Activated CD4-positive, alpha-beta T cell treated with anti-CD3 and anti-CD28 coated beads for 36 hours (primary cell): ENCODE data around the gene MSGN1. TPM values are rescaled to one million over a fixed set of nuclear protein-coding genes. Genes with fewer than 3 reads are reported as not detected.

Source experiments
- ATAC-seq: fragments of 200-7000 bp; cut with Tn5 transposase; one replicate; pipeline ENCODE4 v1.10.0; 2021; ENCODE audit warnings: mild to moderate bottlenecking, moderate library complexity
- CTCF ChIA-PET: fragments of 350-600 bp; sonication (Branson Sonifier 250); formaldehyde crosslinking; loops from one replicate; lab custom pipeline; 2021; ENCODE audit warnings: antibody characterized with exemption; lab: Charles Lee
- POLR2A ChIA-PET: fragments of 350-600 bp; sonication (Branson Sonifier 250); formaldehyde crosslinking; loops from one replicate; lab custom pipeline; 2021; ENCODE audit warnings: antibody characterized with exemption, inconsistent platforms; lab: Charles Lee
- DNase-seq: peaks from one replicate; pipeline ENCODE4 v3.0.0-alpha.2; 2020
- H3K27ac Mint-ChIP-seq: one replicate; pipeline ENCODE4 v1.8.0; 2021; ENCODE audit warnings: mixed read lengths
- H3K27me3 Mint-ChIP-seq: one replicate; pipeline ENCODE4 v1.8.0; 2021; ENCODE audit warnings: mixed read lengths
- H3K36me3 Mint-ChIP-seq: one replicate; pipeline ENCODE4 v1.8.0; 2021; ENCODE audit warnings: low read depth, mixed read lengths
- H3K4me1 Mint-ChIP-seq: one replicate; pipeline ENCODE4 v1.8.0; 2021; ENCODE audit warnings: mixed read lengths
- H3K4me3 Mint-ChIP-seq: one replicate; pipeline ENCODE4 v1.8.0; 2021; ENCODE audit warnings: mild to moderate bottlenecking, moderate library complexity, mixed read lengths
- H3K9me3 Mint-ChIP-seq: one replicate; pipeline ENCODE4 v1.8.0; 2021; ENCODE audit warnings: low read depth, mixed read lengths
- intact Hi-C, 2 experiments: fragments of 100-400 bp; cut with DNase I in 1 of 2; cut with micrococcal nuclease in 1 of 2; formaldehyde crosslinking; loops; one replicate each; pipeline versions ENCODE4 v1.14.2 to v1.15.1; 2022 to 2024; cut with DNase I, micrococcal nuclease
- total RNA-seq, 2 experiments: library from RNA; stranded (reverse); gene quantifications; one replicate each; pipeline ENCODE4 v1.2.3, GENCODE V29; 2021

Gene MSGN1
- total RNA-seq, 2 experiments from 2014 or later = not detected

DNA sequence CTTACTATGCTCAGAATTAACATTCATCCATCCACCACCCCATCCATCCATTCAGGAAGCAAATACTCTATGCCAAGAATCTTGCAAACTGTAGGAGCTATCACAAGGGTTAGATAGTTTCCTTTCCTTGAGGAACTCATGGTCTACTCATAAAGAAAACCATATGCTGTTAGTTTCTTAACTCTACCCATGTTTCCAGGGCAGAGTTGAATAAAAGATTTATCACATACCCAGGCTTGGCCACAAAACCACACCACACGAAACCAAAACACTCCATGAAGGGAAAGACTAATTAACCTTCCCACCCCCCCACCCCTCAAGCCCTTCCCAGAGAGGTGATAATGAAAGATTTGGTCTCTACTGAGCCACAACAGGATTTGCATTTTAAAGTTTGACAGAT is 23.7 kb upstream of the MSGN1 start:
- intact Hi-C loops = no loop called here
- ATAC-seq = peak; percentile 33
- H3K27ac Mint-ChIP-seq = no peak overlapping the region
- peaks cover 3% of the 10 kb centered on the region for H3K4me1 Mint-ChIP-seq
- H3K27me3 Mint-ChIP-seq = peaks cover 33% of the 10 kb centered on the region
- peak; percentile 30 for DNase-seq
- no peak overlapping the region for H3K4me3 Mint-ChIP-seq
- H3K9me3 Mint-ChIP-seq = no peaks in the 10 kb centered on the region
- CTCF ChIA-PET = no interaction called here
- no peaks in the 10 kb centered on the region for H3K36me3 Mint-ChIP-seq
- POLR2A ChIA-PET = no interaction called here

DNA sequence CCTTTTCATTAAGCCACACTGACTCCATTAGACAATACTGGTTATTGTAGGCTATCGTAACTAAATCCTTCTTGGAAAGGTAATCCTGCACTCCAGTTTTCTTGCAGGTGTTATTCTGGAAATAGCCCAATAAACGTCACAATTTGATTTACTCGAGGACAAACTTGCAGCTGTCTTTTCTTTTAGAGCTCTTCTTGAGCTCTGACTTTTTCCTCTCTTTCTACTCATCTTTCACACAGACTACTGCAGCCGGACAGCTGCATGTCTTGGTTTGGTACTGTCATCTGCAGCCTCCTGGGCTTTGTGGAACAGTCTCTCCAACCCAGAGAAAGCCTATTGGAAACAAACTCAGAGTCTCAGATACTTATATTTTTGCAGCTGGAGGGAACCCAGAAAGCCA is 23.0 kb upstream of the MSGN1 start:
- Mint-ChIP-seq H3K4me1 (peaks cover 3% of the 10 kb centered on the region), H3K4me3 (no peak overlapping the region), H3K27ac (no peak overlapping the region), H3K9me3 (no peaks in the 10 kb centered on the region), H3K36me3 (no peaks in the 10 kb centered on the region), H3K27me3 (peaks cover 36% of the 10 kb centered on the region)
- no peak for DNase-seq
- intact Hi-C loops = no loop called here
- ChIA-PET POLR2A (no interaction called here), CTCF (no interaction called here)
- ATAC-seq = no peak

DNA sequence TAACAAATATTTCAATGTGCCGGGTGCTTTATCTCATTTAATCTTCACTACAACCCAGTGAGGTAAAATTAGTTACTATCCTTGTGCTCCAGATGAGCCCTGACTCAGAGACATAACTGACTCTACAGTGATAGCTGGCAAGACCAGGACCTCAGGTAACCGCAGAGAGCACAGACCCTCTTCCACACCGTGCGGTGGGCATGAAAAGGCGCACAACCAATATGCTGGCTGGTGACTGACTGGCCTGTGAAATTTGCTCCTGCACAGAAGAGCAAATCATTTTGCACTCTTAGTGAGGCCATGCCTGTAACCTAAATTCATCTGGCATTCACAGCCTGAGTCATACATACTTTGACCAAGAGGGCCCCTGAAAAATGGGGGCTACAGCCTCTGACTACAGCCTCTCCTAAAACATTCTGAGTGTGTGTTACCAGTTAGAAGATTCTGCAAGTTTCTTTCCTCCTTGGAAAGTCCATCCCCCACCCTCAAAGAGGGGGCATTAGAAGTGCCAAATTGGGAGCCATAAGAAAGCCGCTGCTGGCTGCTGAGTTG is 22.4 kb upstream of the MSGN1 start:
- ChIA-PET POLR2A (no interaction called here), CTCF (no interaction called here)
- no peak for ATAC-seq
- DNase-seq = no peak
- Mint-ChIP-seq H3K4me1 (peaks cover 3% of the 10 kb centered on the region), H3K27me3 (peaks cover 36% of the 10 kb centered on the region), H3K36me3 (no peaks in the 10 kb centered on the region), H3K27ac (no peak overlapping the region), H3K4me3 (no peak overlapping the region), H3K9me3 (no peaks in the 10 kb centered on the region)
- intact Hi-C loops = no loop called here

DNA sequence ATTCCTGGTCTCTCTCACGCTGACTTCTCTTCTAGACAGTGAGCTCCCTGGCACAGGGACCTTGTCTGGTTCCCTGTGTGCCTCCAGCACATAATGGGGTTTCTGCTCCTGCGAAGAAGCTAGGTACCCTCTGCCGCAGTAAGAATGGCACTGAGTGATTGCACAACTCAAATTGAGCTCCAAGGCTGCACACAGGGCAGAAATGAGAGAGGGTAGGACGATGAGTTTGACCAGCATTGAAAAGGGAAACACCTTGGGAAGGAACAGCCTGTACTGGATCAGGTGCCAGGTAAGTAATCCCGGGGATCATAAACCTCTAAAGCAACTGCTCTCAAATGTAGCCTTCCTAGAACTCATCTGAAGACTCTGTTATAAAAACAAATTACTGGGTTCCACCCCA is 21.0 kb upstream of the MSGN1 start:
- CTCF ChIA-PET = no interaction called here
- Mint-ChIP-seq H3K27me3 (peaks cover 33% of the 10 kb centered on the region), H3K4me1 (peaks cover 3% of the 10 kb centered on the region), H3K36me3 (no peaks in the 10 kb centered on the region), H3K27ac (no peak overlapping the region), H3K4me3 (no peak overlapping the region), H3K9me3 (no peaks in the 10 kb centered on the region)
- POLR2A ChIA-PET = no interaction called here
- no peak for ATAC-seq
- intact Hi-C loops = no loop called here
- DNase-seq = no peak

DNA sequence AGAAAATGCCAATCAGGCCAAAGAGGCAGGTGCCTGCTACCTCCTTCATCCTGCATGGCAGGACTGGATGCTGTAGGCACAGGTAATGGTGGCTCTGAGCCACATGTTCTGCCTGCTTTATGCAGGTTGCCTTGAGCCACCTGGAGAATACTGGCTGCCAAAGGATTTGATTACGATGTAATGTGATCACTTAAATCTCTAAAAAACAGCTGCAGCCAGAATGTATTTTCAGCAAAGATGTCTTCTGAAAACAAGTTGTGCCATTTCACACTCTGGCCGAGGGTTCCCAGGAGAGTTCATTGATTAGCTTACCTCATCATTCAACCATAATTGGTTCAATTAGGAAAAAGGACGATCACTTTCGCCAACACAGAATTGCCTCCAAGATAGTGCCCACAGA is 17.9 kb upstream of the MSGN1 start:
- ATAC-seq = no peak
- intact Hi-C loops = no loop called here
- peaks cover 19% of the 10 kb centered on the region for H3K27me3 Mint-ChIP-seq
- no peaks in the 10 kb centered on the region for H3K9me3 Mint-ChIP-seq
- POLR2A ChIA-PET = no interaction called here
- no peaks in the 10 kb centered on the region for H3K4me1 Mint-ChIP-seq
- H3K27ac Mint-ChIP-seq = no peak overlapping the region
- H3K4me3 Mint-ChIP-seq = no peak overlapping the region
- no peak for DNase-seq
- CTCF ChIA-PET = no interaction called here
- H3K36me3 Mint-ChIP-seq = no peaks in the 10 kb centered on the region

DNA sequence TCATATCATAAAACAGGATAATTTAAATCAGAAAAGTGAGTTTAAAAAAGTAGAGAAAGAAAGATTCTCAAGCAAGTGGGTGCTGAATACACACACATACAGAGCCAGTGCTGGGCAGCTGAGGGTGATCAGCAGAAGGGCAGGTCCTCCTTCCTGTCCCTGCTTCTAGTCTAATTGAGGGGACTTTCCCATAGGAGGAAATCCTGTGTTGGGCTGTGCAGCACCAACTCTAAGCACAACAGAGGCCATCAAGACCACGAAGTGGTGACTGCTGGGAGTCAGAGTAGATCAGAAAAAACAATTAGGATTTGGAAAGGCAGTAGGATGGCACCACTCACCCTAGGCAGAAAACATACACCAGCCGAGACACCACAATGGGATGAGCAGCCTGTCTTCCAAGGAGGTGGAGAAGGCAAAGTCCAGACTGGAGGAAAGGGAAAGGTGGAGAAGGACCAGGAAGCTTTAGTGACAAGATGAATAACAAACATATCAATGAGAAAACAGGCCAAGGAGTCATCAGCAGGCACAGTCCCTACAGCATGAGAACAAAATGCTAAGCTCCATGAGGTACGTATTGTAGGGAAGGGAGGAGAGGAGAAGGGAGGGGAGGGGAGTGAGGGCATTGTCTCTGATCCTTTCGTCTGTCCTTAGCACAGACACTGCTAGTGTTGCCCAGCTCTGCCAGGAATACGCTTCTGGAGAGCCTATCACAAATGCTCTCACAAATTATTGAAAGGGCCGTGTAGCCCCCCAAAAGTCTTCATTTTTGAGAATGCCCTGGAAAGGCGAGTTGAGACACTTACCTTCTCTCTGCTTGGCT is 16.7 kb upstream of the MSGN1 start:
- H3K27me3 Mint-ChIP-seq = peaks cover 20% of the 10 kb centered on the region

DNA sequence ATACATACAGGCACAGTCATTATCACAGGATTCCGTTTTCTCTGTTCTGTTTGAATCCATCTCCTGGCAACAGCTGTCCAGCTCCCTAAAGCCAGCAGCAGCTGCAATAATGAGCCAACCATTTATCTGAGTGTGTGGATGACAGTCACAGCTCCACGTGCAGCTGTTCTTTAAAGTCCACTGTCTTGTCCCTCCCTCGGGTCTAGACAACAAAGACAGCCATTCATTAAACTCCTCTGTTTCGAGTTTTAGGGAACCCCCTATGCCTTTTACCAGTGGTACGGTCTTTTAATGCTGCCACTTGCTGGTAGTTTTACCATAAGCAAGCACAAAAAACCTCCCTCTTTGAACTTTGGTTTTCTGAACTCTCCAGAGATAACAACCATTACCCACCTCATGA is 16.0 kb upstream of the MSGN1 start:
- CTCF ChIA-PET = no interaction called here
- POLR2A ChIA-PET = no interaction called here
- no peaks in the 10 kb centered on the region for H3K9me3 Mint-ChIP-seq
- H3K27ac Mint-ChIP-seq = no peak overlapping the region
- DNase-seq (no peak), ATAC-seq (no peak)
- peaks cover 18% of the 10 kb centered on the region for H3K27me3 Mint-ChIP-seq
- H3K4me3 Mint-ChIP-seq = no peak overlapping the region
- no peaks in the 10 kb centered on the region for H3K4me1 Mint-ChIP-seq
- no peaks in the 10 kb centered on the region for H3K36me3 Mint-ChIP-seq
- intact Hi-C loops = no loop called here

More for the DNA sequence above, 16.7 kb upstream of the MSGN1 start:
- intact Hi-C loops = no loop called here
- no peak overlapping the region for H3K27ac Mint-ChIP-seq
- no peaks in the 10 kb centered on the region for H3K4me1 Mint-ChIP-seq
- CTCF ChIA-PET = no interaction called here
- DNase-seq (no peak), ATAC-seq (no peak)
- POLR2A ChIA-PET = no interaction called here
- no peaks in the 10 kb centered on the region for H3K36me3 Mint-ChIP-seq
- no peak overlapping the region for H3K4me3 Mint-ChIP-seq
- no peaks in the 10 kb centered on the region for H3K9me3 Mint-ChIP-seq

DNA sequence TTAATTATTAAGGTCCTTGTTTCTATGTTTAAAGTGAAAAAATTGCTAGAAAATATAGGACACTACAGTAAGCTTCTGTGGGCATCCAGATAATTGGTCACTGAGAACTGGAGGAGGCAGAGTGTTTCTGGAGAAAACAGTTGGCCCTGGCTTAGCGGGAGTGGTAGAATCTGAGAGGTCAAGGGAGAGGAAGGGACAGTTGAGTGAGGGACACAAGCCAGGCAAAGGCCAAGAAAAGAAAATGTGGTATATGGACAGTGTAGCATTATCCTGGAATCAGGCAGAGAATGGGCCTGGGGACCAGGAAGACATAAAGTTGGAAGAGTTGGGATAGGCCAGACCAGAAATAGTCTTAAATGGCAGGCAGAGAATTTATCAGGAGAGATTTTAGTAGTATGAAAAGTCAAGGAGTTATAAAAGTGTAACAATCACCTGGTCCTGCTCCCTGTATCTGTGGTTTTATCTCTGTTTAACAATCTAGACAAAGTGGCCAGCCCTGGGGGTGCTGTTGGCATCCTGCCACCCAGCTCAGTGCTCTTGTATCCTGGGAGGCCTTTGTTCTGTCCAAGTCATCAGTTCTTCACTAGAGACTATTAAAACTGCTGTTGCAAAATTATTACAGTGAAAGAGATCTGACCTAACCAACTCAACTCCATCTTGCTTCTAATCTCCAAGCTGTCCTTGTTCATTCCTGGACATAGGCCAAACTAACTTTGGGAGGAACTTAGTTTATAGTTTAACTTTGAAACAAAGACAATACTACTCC is 15.4 kb upstream of the MSGN1 start:
- Mint-ChIP-seq H3K27me3 (peaks cover 14% of the 10 kb centered on the region), H3K27ac (no peak overlapping the region), H3K9me3 (no peaks in the 10 kb centered on the region), H3K4me3 (no peak overlapping the region), H3K4me1 (no peaks in the 10 kb centered on the region), H3K36me3 (no peaks in the 10 kb centered on the region)
- ChIA-PET POLR2A (no interaction called here), CTCF (interaction anchor here (0.7 kb wide), 1 partner anchor 27 kb away, joined by 4 read pairs; no protein-coding TSS in a partner anchor)
- no peak for DNase-seq
- no peak for ATAC-seq
- intact Hi-C loops = no loop called here

DNA sequence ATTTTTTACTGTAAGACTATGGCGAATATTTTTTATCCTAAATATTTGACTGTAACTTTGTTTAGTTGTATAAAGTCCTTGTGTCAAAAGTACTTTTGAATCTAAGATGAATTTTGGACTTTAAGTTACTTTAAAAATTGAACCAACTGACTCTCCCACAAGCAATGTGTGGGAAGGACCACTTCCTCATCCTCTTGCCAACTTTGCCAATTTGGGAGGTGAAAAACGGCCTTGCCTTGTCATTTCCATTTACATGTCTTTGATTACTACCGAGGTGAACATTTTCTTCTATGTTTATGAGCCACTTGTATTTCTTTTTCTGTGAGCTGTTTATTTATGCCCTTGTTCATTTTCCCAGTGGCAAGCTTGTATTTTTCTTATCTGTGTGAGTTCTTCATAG is 12.8 kb upstream of the MSGN1 start:
- Mint-ChIP-seq H3K27ac (no peak overlapping the region), H3K36me3 (no peaks in the 10 kb centered on the region), H3K4me3 (no peak overlapping the region), H3K27me3 (peaks cover 9% of the 10 kb centered on the region), H3K4me1 (no peaks in the 10 kb centered on the region), H3K9me3 (no peaks in the 10 kb centered on the region)
- intact Hi-C loops = no loop called here
- ATAC-seq = no peak
- DNase-seq = no peak
- CTCF ChIA-PET = no interaction called here
- POLR2A ChIA-PET = no interaction called here

DNA sequence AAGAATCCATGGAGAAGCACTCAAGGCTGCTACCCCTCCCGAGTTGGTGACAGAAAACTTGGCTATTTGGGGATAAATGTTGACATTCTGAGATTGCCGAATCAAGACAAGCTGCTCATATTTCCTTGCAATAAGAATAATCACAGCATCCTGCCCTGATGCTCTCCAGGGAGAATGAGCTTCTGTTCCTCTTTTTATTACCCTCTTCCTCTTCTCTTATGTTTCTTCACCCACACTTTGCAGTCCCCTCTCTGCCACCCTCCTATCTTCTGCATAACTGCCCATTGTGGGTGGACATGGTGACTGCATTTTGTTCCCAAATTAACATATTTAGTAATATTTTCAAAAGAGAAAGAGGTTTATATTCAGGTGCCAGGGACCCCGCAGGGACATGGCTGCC is 11.9 kb upstream of the MSGN1 start:
- no peak overlapping the region for H3K4me3 Mint-ChIP-seq
- H3K4me1 Mint-ChIP-seq = no peaks in the 10 kb centered on the region
- no peaks in the 10 kb centered on the region for H3K9me3 Mint-ChIP-seq
- H3K27me3 Mint-ChIP-seq = peaks cover 9% of the 10 kb centered on the region
- H3K36me3 Mint-ChIP-seq = no peaks in the 10 kb centered on the region
- H3K27ac Mint-ChIP-seq = no peak overlapping the region
- no peak for ATAC-seq
- intact Hi-C loops = no loop called here
- ChIA-PET POLR2A (no interaction called here), CTCF (no interaction called here)
- DNase-seq = no peak

DNA sequence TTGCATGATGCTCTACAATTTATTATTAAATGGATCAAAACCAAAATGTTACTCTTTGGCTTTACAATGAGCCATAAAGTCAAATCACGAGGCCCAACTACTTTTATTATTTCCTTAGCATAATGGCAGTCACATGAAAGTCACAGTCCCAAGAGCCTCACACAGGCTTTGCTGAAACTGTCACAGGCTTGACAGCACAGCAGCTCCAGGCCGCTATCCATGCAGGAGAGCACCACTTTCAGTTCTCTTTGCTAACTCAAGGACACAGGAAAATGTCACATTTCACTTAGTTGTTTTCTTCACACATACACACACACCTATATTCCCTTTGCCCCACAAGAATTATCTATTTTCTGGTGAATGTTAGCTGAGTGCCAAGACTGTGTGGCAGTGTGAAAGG is 11.1 kb upstream of the MSGN1 start:
- Mint-ChIP-seq H3K9me3 (no peaks in the 10 kb centered on the region), H3K27me3 (peaks cover 12% of the 10 kb centered on the region), H3K4me1 (no peaks in the 10 kb centered on the region), H3K36me3 (no peaks in the 10 kb centered on the region), H3K4me3 (no peak overlapping the region), H3K27ac (no peak overlapping the region)
- no peak for DNase-seq
- intact Hi-C loops = no loop called here
- ATAC-seq = no peak
- ChIA-PET POLR2A (no interaction called here), CTCF (interaction anchor here (0.6 kb wide), 1 partner anchor 19 kb away, joined by 3 read pairs; no protein-coding TSS in a partner anchor)
